ENCODE data around the gene MED16.
"Not testable (repeated sequence)": the region's sequence is repeated elsewhere in the genome, so short reads cannot be mapped to it uniquely, and the experiment has no call there.

MED16 gene

DNA sequence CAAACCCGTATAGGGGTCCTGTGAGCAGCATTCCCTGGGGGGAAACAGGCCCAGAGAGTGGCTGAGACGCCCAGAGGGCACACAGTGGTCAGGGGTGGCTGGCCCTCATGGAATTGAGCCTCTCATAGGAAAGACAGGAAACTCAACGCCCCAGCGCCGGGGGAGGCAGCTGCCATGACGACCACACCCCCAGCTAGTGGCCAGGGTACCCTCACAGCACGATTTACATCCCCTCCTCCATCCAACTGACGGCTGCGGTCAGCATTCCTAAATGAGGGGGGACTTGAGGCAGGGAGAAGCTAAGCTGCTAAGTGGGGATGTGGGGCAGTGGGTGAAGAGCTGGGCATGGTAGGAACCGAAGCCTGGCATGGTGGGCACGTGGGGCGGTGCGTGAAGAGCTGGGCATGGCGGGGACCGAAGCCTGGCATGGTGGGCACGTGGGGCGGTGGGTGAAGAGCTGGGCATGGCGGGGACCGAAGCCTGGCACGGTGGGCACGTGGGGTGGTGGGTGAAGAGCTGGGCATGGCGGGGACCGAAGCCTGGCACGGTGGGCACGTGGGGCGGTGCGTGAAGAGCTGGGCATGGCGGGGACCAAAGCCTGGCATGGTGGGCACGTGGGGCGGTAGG, 10.0 kb downstream of the MED16 start:
- 100% methylated on average over 2 of the region's 30 CpGs for WGBS (ENCODE audit: insufficient coverage)

DNA sequence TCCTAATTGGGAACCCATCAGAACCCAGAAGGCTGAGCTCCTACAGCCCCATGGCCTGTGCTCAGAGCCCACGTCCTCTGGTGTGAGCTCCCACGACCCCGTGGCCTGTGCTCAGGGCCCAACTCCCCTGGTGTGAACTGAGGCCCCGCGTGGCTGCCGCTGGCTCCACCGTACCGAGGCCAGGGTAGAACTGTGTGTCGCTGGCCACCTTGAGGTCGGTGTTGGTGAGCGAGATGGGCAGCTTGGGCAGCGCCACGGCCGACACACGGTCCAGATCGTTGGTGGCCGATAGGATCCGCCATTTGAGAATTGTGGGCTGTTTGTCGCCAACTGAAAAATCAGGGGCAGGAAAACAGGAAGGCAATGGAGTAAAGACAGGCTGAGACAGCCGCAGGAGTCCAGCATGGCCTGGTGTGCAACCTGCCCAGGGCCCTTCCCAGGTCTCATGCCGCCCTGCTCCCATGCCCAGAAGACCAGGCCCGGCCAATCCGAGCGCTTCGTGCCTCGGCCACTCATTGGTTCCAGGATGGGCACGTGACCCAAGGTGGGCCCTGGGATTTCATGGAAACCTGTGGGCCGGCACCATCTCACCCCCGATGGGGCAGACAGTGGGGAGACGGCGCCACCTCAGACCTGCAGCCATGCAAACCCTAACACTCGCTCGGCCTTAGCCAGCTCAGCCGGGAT, 11.5 kb downstream of the MED16 start:
- WGBS (ENCODE audit: insufficient coverage): 97% methylated on average over 29 of the region's 34 CpGs
- H3K27ac ChIP-seq (ENCODE audit: insufficient read depth in 1 of 2, low read depth in 1 of 2, low read length in 2 of 2, poor library complexity in 1 of 2, severe bottlenecking in 2 of 2): no peak overlapping the region
- H3K36me3 ChIP-seq (ENCODE audit: control insufficient read depth in 4 of 4, insufficient read depth in 4 of 4, low read length in 3 of 4): peaks cover 11 to 78% (median 52%) of the 10 kb centered on the region in 4 experiments
- no peaks in the 10 kb centered on the region for H3K27me3 ChIP-seq (replicated peaks in 2 of 5; ENCODE audit: control insufficient read depth in 4 of 5, insufficient read depth in 5 of 5, low read length in 4 of 5)
- H3K4me3 ChIP-seq (ENCODE audit: control insufficient read depth in 1 of 7, extremely low read depth in 1 of 7, insufficient read depth in 4 of 7, low read depth in 2 of 7, low read length in 6 of 7): no peak overlapping the region
- no peaks in the 10 kb centered on the region for H3K4me1 ChIP-seq (ENCODE audit: control extremely low read depth in 1 of 4, control insufficient read depth in 4 of 4, insufficient read depth in 4 of 4, low read length in 3 of 4)
- CTCF ChIA-PET: interaction anchor here (1.3 kb wide), 1 partner anchor 18 kb away, joined by 3 read pairs; no protein-coding TSS in a partner anchor
- POLR2A ChIA-PET: interaction anchor here (0.6 kb wide), 1 partner anchor 31 kb away, joined by 3 read pairs; the partner anchor contains the start of gene R3HDM4
- no peaks in the 10 kb centered on the region for H3K9me3 ChIP-seq (ENCODE audit: control extremely low read depth in 1 of 5, control insufficient read depth in 4 of 5, insufficient read depth in 2 of 5, low read depth in 1 of 5, low read length in 4 of 5)
- no peak for DNase-seq

More for the DNA sequence above, 10.0 kb downstream of the MED16 start:
- no peak overlapping the region for H3K4me3 ChIP-seq (ENCODE audit: control insufficient read depth in 1 of 7, extremely low read depth in 1 of 7, insufficient read depth in 4 of 7, low read depth in 2 of 7, low read length in 6 of 7)
- H3K4me1 ChIP-seq (ENCODE audit: control extremely low read depth in 1 of 4, control insufficient read depth in 4 of 4, insufficient read depth in 4 of 4, low read length in 3 of 4): peaks cover 0 to 1% (median 0%) of the 10 kb centered on the region in 4 experiments
- H3K36me3 ChIP-seq (ENCODE audit: control insufficient read depth in 4 of 4, insufficient read depth in 4 of 4, low read length in 3 of 4): peaks cover 12 to 80% (median 50%) of the 10 kb centered on the region in 4 experiments
- no peaks in the 10 kb centered on the region for H3K27me3 ChIP-seq (replicated peaks in 2 of 5; ENCODE audit: control insufficient read depth in 4 of 5, insufficient read depth in 5 of 5, low read length in 4 of 5)
- ChIA-PET CTCF (interaction anchor here (1.3 kb wide), 1 partner anchor 20 kb away, joined by 3 read pairs; no protein-coding TSS in a partner anchor), POLR2A (no interaction called here)
- no peak for DNase-seq
- H3K9me3 ChIP-seq (ENCODE audit: control extremely low read depth in 1 of 5, control insufficient read depth in 4 of 5, insufficient read depth in 2 of 5, low read depth in 1 of 5, low read length in 4 of 5): no peaks in the 10 kb centered on the region
- H3K27ac ChIP-seq (ENCODE audit: insufficient read depth in 1 of 2, low read depth in 1 of 2, low read length in 2 of 2, poor library complexity in 1 of 2, severe bottlenecking in 2 of 2): no peak overlapping the region

DNA sequence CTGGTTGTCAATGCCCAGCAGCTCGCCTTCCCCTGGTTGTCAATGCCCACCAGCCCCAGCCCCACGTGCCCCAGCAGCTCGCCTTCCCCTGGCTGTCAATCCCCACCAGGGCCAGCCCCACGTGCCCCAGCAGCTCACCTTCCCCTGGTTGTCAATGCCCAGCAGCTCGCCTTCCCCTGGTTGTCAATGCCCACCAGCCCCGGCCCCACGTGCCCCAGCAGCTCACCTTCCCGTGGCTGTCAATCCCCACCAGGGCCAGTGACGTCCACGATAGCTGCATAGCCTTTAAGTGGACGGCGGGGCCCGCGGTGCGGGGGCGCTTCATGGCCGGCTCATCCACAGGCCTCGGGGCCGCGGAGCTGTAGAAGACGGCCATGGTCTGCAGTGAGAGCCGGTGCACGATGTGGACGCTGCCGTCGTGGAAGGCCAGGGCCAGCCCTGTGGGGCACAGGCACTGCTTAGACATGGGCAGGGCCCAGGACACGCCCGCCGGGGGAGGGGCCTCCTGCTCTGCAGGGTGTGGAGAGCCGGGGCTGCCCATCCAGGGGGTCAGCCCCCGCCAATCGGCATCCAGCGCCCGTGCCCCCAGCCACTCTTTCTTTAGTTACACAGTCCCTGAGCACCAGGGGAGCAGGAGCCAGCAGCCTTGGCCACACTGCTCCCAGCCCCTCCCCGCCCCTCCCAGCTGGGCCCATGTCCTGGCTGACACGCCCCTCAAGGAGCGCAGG, 13.1 kb downstream of the MED16 start:
- no peak for DNase-seq
- no peak overlapping the region for H3K27ac ChIP-seq (ENCODE audit: insufficient read depth in 1 of 2, low read depth in 1 of 2, low read length in 2 of 2, poor library complexity in 1 of 2, severe bottlenecking in 2 of 2)
- no peaks in the 10 kb centered on the region for H3K27me3 ChIP-seq (replicated peaks in 2 of 5; ENCODE audit: control insufficient read depth in 4 of 5, insufficient read depth in 5 of 5, low read length in 4 of 5)
- ChIA-PET POLR2A (interaction anchor here (0.6 kb wide), 1 partner anchor 13 kb away, joined by 7 read pairs; the partner anchor contains the start of genes MED16 and RNU6-9), CTCF (interaction anchor here (0.8 kb wide), 1 partner anchor 17 kb away, joined by 3 read pairs; no protein-coding TSS in a partner anchor)
- peaks cover 7 to 77% (median 52%) of the 10 kb centered on the region in 4 experiments for H3K36me3 ChIP-seq (ENCODE audit: control insufficient read depth in 4 of 4, insufficient read depth in 4 of 4, low read length in 3 of 4)
- no peak overlapping the region for H3K4me3 ChIP-seq (ENCODE audit: control insufficient read depth in 1 of 7, extremely low read depth in 1 of 7, insufficient read depth in 4 of 7, low read depth in 2 of 7, low read length in 6 of 7)
- no peaks in the 10 kb centered on the region for H3K9me3 ChIP-seq (ENCODE audit: control extremely low read depth in 1 of 5, control insufficient read depth in 4 of 5, insufficient read depth in 2 of 5, low read depth in 1 of 5, low read length in 4 of 5)
- WGBS (ENCODE audit: insufficient coverage): 97% methylated on average over 21 of the region's 37 CpGs
- no peaks in the 10 kb centered on the region for H3K4me1 ChIP-seq (ENCODE audit: control extremely low read depth in 1 of 4, control insufficient read depth in 4 of 4, insufficient read depth in 4 of 4, low read length in 3 of 4)

- H3K27me3 ChIP-seq (replicated peaks in 2 of 5; ENCODE audit: control insufficient read depth in 4 of 5, insufficient read depth in 5 of 5, low read length in 4 of 5); H3K4me3 ChIP-seq (ENCODE audit: control insufficient read depth in 1 of 7, extremely low read depth in 1 of 7, insufficient read depth in 4 of 7, low read depth in 2 of 7, low read length in 6 of 7); H3K9me3 ChIP-seq (ENCODE audit: control extremely low read depth in 1 of 5, control insufficient read depth in 4 of 5, insufficient read depth in 2 of 5, low read depth in 1 of 5, low read length in 4 of 5); H3K27ac ChIP-seq (ENCODE audit: insufficient read depth in 1 of 2, low read depth in 1 of 2, low read length in 2 of 2, poor library complexity in 1 of 2, severe bottlenecking in 2 of 2); DNase-seq; H3K4me1 ChIP-seq (ENCODE audit: control extremely low read depth in 1 of 4, control insufficient read depth in 4 of 4, insufficient read depth in 4 of 4, low read length in 3 of 4): not testable (repeated sequence)
- POLR2A ChIA-PET: interaction anchor here (0.6 to 0.7 kb wide), 2 partner anchors 14 to 97 kb away, joined by 4 to 7 read pairs; partner anchors contain the start of genes MED16 and RNU6-9
- peaks cover 7 to 74% (median 47%) of the 10 kb centered on the region in 4 experiments for H3K36me3 ChIP-seq (ENCODE audit: control insufficient read depth in 4 of 4, insufficient read depth in 4 of 4, low read length in 3 of 4)
- 97% methylated on average over 14 of the region's 24 CpGs for WGBS (ENCODE audit: insufficient coverage)
- CTCF ChIA-PET: interaction anchor here (0.8 to 1.2 kb wide), 3 partner anchors 15 to 41 kb away, joined by 3 read pairs; no protein-coding TSS in a partner anchor
These were observed 14.0 kb downstream of the MED16 start for GRCh38 chr19:878751-879561.

- WGBS (ENCODE audit: insufficient coverage): 99% methylated on average over 10 of the region's 23 CpGs
- CTCF ChIA-PET: interaction anchor here (1.2 kb wide), 1 partner anchor 42 kb away, joined by 3 read pairs; no protein-coding TSS in a partner anchor
- H3K4me1 ChIP-seq (ENCODE audit: control extremely low read depth in 1 of 4, control insufficient read depth in 4 of 4, insufficient read depth in 4 of 4, low read length in 3 of 4); H3K27ac ChIP-seq (ENCODE audit: insufficient read depth in 1 of 2, low read depth in 1 of 2, low read length in 2 of 2, poor library complexity in 1 of 2, severe bottlenecking in 2 of 2); H3K9me3 ChIP-seq (ENCODE audit: control extremely low read depth in 1 of 5, control insufficient read depth in 4 of 5, insufficient read depth in 2 of 5, low read depth in 1 of 5, low read length in 4 of 5); H3K27me3 ChIP-seq (replicated peaks in 2 of 5; ENCODE audit: control insufficient read depth in 4 of 5, insufficient read depth in 5 of 5, low read length in 4 of 5); POLR2A ChIA-PET; H3K4me3 ChIP-seq (ENCODE audit: control insufficient read depth in 1 of 7, extremely low read depth in 1 of 7, insufficient read depth in 4 of 7, low read depth in 2 of 7, low read length in 6 of 7); DNase-seq: not testable (repeated sequence)
- H3K36me3 ChIP-seq (ENCODE audit: control insufficient read depth in 4 of 4, insufficient read depth in 4 of 4, low read length in 3 of 4): peaks cover 7 to 72% (median 48%) of the 10 kb centered on the region in 4 experiments
These were observed 14.9 kb downstream of the MED16 start for GRCh38 chr19:877992-878660.

- H3K27ac ChIP-seq (ENCODE audit: insufficient read depth in 1 of 2, low read depth in 1 of 2, low read length in 2 of 2, poor library complexity in 1 of 2, severe bottlenecking in 2 of 2): no peak overlapping the region
- no peak overlapping the region for H3K4me3 ChIP-seq (ENCODE audit: control insufficient read depth in 1 of 7, extremely low read depth in 1 of 7, insufficient read depth in 4 of 7, low read depth in 2 of 7, low read length in 6 of 7)
- H3K9me3 ChIP-seq (ENCODE audit: control extremely low read depth in 1 of 5, control insufficient read depth in 4 of 5, insufficient read depth in 2 of 5, low read depth in 1 of 5, low read length in 4 of 5): no peaks in the 10 kb centered on the region
- CTCF ChIA-PET: no interaction called here
- peaks cover 0 to 59% (median 41%) of the 10 kb centered on the region in 4 experiments for H3K36me3 ChIP-seq (ENCODE audit: control insufficient read depth in 4 of 4, insufficient read depth in 4 of 4, low read length in 3 of 4)
- POLR2A ChIA-PET: no interaction called here
- 93% methylated on average over 24 of the region's 29 CpGs for WGBS (ENCODE audit: insufficient coverage)
- H3K27me3 ChIP-seq (replicated peaks in 2 of 5; ENCODE audit: control insufficient read depth in 4 of 5, insufficient read depth in 5 of 5, low read length in 4 of 5): no peaks in the 10 kb centered on the region
- peaks cover 0 to 11% (median 3%) of the 10 kb centered on the region in 4 experiments for H3K4me1 ChIP-seq (ENCODE audit: control extremely low read depth in 1 of 4, control insufficient read depth in 4 of 4, insufficient read depth in 4 of 4, low read length in 3 of 4)
- no peak for DNase-seq
These were observed 16.1 kb downstream of the MED16 start for GRCh38 chr19:876780-877314.
